MM.1S (cell line): ENCODE data around the gene KCNIP4.

ENCODE experiments used
- DNase-seq: peaks from one replicate; pipeline ENCODE4 v3.0.0-alpha.2; 2015
- H2AFZ ChIP-seq: fragments of 300-600 bp; sonication (generic); 2 replicates; pipeline ENCODE4 v1.6.0; 2016; ENCODE audit warnings: antibody characterized with exemption, low read length
- H3F3A ChIP-seq: fragments of 300-600 bp; sonication (generic); 2 replicates; pipeline ENCODE4 v1.6.1; 2016; ENCODE audit warnings: mild to moderate bottlenecking, antibody characterized with exemption, low read length, moderate library complexity, mixed read lengths; ENCODE audit not compliant: insufficient read depth
- H3K27ac ChIP-seq: fragments of 300-600 bp; sonication (generic); 2 replicates; pipeline ENCODE4 v1.5.1; 2016; ENCODE audit warnings: mild to moderate bottlenecking, low read length
- H3K27me3 ChIP-seq: fragments of 300-600 bp; sonication (generic); replicated peaks from 2 replicates; pipeline ENCODE4 v1.6.0; 2016; ENCODE audit warnings: low read length; ENCODE audit not compliant: insufficient read depth
- H3K36me3 ChIP-seq: fragments of 300-600 bp; sonication (generic); replicated peaks from 2 replicates; pipeline ENCODE4 v1.6.1; 2016; ENCODE audit warnings: mild to moderate bottlenecking, low read length, mixed read lengths; ENCODE audit not compliant: insufficient read depth
- H3K4me1 ChIP-seq: fragments of 300-600 bp; sonication (generic); 2 replicates; pipeline ENCODE4 v1.6.1; 2016; ENCODE audit warnings: low read length, mixed read lengths
- H3K4me2 ChIP-seq: fragments of 300-600 bp; sonication (generic); 2 replicates; pipeline ENCODE4 v1.6.0; 2016; ENCODE audit warnings: low read depth, low read length
- H3K4me3 ChIP-seq: fragments of 300-600 bp; sonication (generic); 2 replicates; pipeline ENCODE4 v1.5.1; 2016; ENCODE audit warnings: low read length, mixed read lengths
- H3K79me2 ChIP-seq: fragments of 300-600 bp; sonication (generic); 2 replicates; pipeline ENCODE4 v1.6.1; 2016; ENCODE audit warnings: mixed run types, low read length, mixed read lengths
- H3K9ac ChIP-seq: fragments of 300-600 bp; sonication (generic); 2 replicates; pipeline ENCODE4 v1.6.1; 2016; ENCODE audit warnings: low read length, mixed read lengths
- H3K9me2 ChIP-seq: fragments of 300-600 bp; sonication (generic); replicated peaks from 2 replicates; pipeline ENCODE4 v1.6.1; 2016; ENCODE audit warnings: mild to moderate bottlenecking, low read length, mixed read lengths; ENCODE audit not compliant: insufficient read depth
- H3K9me3 ChIP-seq: fragments of 300-600 bp; sonication (generic); replicated peaks from 2 replicates; pipeline ENCODE4 v1.6.1; 2016; ENCODE audit warnings: mild to moderate bottlenecking, low read length, mixed read lengths; ENCODE audit not compliant: insufficient read depth
- H4K20me1 ChIP-seq: fragments of 300-600 bp; sonication (generic); 2 replicates; pipeline ENCODE4 v1.6.1; 2016; ENCODE audit warnings: mild to moderate bottlenecking, low read length, moderate library complexity, mixed read lengths; ENCODE audit not compliant: insufficient read depth
- CTCF ChIP-seq: fragments of 300-600 bp; sonication (generic); IDR thresholded peaks from 2 replicates; pipeline ENCODE4 v1.5.1; 2016; ENCODE audit warnings: antibody characterized with exemption, low read length, mixed read lengths
- EZH2 ChIP-seq: fragments of 300-600 bp; sonication (generic); optimal IDR thresholded peaks from 2 replicates; pipeline ENCODE3; 2017; ENCODE audit warnings: low read depth, mild to moderate bottlenecking, antibody characterized with exemption, low read length, mixed read lengths
- EZH2phosphoT487 ChIP-seq: fragments of 300-600 bp; sonication (generic); IDR thresholded peaks from 2 replicates; pipeline ENCODE4 v1.6.1; 2018; ENCODE audit warnings: antibody characterized with exemption, low read length

Gene KCNIP4

DNA sequence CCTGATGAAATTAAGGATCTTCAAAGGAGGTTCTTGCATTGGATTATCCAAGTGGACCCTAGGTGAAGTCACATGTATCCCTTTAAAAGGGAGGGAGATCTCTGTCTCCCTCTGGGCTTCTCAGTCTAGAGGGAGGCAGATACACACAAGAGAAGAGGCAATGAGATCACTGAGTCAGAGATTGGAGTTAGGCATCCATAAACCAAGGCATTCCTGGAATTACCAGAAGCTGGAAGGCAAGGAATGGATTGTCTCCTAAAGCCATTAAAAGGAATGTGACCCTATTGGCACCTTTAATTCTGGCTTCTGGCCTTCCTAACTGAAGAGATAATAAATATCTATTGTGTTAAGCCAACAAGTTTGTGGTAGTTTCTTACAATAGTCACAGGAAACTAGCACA is 865.2 kb downstream of the KCNIP4 start:
- Histone ChIP-seq H3K27ac (no peak overlapping the region), H4K20me1 (no peaks in the 10 kb centered on the region), H3F3A (no peaks in the 10 kb centered on the region), H2AFZ (no peak overlapping the region), H3K36me3 (no peaks in the 10 kb centered on the region), H3K79me2 (no peaks in the 10 kb centered on the region), H3K9me3 (no peaks in the 10 kb centered on the region), H3K27me3 (no peaks in the 10 kb centered on the region), H3K9me2 (no peaks in the 10 kb centered on the region), H3K4me3 (no peak overlapping the region), H3K9ac (no peak overlapping the region), H3K4me1 (no peaks in the 10 kb centered on the region), H3K4me2 (no peak overlapping the region)
- no peak for DNase-seq
- no peak for TF ChIP-seq CTCF
- no peak for TF ChIP-seq EZH2phosphoT487
- TF ChIP-seq EZH2, result no peak

GRCh38 chr4:21077967-21078366 is 870.6 kb downstream of the KCNIP4 start:
- Histone ChIP-seq H3K9ac (no peak overlapping the region), H2AFZ (no peak overlapping the region), H4K20me1 (no peaks in the 10 kb centered on the region), H3K4me1 (no peaks in the 10 kb centered on the region), H3K4me3 (no peak overlapping the region), H3K79me2 (no peaks in the 10 kb centered on the region), H3K36me3 (no peaks in the 10 kb centered on the region), H3K4me2 (no peak overlapping the region), H3K27me3 (no peaks in the 10 kb centered on the region), H3K9me3 (no peaks in the 10 kb centered on the region), H3F3A (no peaks in the 10 kb centered on the region), H3K27ac (no peak overlapping the region), H3K9me2 (no peaks in the 10 kb centered on the region)
- DNase-seq, result no peak
- TF ChIP-seq CTCF (no peak), EZH2phosphoT487 (no peak), EZH2 (no peak)

- H3K9me2 ChIP-seq, result no peaks in the 10 kb centered on the region
- TF ChIP-seq CTCF, result no peak
- no peak for TF ChIP-seq EZH2phosphoT487
- no peak for TF ChIP-seq EZH2
These were observed 881.2 kb downstream of the KCNIP4 start for GRCh38 chr4:21067351-21067750.

DNA sequence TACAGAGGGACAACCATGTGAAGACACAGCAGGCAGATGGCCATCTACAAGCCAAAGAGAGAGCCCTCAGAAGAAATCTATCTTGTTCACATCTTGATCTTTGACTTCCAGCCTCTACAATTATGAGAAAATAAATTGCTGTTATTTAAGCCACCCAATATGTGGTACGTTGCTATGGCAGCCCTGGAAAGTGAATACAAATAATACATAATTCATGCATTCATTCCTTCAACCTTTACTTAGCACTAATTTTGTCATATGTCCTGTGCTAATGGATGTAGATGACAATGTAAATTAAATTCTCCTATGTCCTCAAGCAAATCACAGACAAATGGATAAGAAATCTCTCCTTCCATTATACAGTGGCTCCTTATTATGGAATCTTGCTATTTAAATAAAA is 886.7 kb downstream of the KCNIP4 start:
- Histone ChIP-seq H3K4me2 (no peak overlapping the region), H3K4me1 (no peaks in the 10 kb centered on the region), H3F3A (no peaks in the 10 kb centered on the region), H4K20me1 (no peaks in the 10 kb centered on the region), H3K9ac (no peak overlapping the region), H3K79me2 (no peaks in the 10 kb centered on the region), H3K27me3 (no peaks in the 10 kb centered on the region), H3K9me3 (no peaks in the 10 kb centered on the region), H3K9me2 (no peaks in the 10 kb centered on the region), H3K36me3 (no peaks in the 10 kb centered on the region), H3K27ac (no peak overlapping the region), H3K4me3 (no peak overlapping the region), H2AFZ (no peak overlapping the region)
- no peak for DNase-seq
- TF ChIP-seq EZH2phosphoT487, result no peak
- no peak for TF ChIP-seq CTCF

More at GRCh38 chr4:21067351-21067750, 881.2 kb downstream of the KCNIP4 start:
- Histone ChIP-seq H3K4me2 (no peak overlapping the region), H4K20me1 (no peaks in the 10 kb centered on the region), H3K4me1 (no peaks in the 10 kb centered on the region), H3K9ac (no peak overlapping the region), H3K9me3 (no peaks in the 10 kb centered on the region), H2AFZ (no peak overlapping the region), H3K27ac (no peak overlapping the region), H3K36me3 (no peaks in the 10 kb centered on the region), H3K79me2 (no peaks in the 10 kb centered on the region), H3K4me3 (no peak overlapping the region), H3F3A (no peaks in the 10 kb centered on the region), H3K27me3 (no peaks in the 10 kb centered on the region)
- no peak for DNase-seq
